C1 segment of cervical spinal cord (tissue), 14 donors: ENCODE results near the gene TRDMT1.
A peak's percentile ranks its signal among the peaks of the same experiment; 100 is the strongest.

Experiments used
- DNase-seq, 14 donors: peaks; one replicate each; lab custom pipeline; 2025; lab: John Stamatoyannopoulos, UW

Gene TRDMT1

GRCh38 chr10:17231788-17232187, 30.3 kb upstream of the TRDMT1 start:
- DNase-seq, result no peak

- peak in 9 of 14 donors; percentile 5 to 63 (median 22) for DNase-seq
Measured at GRCh38 chr10:17229967-17230682, 28.7 kb upstream of the TRDMT1 start.

GRCh38 chr10:17229717-17229966, 28.2 kb upstream of the TRDMT1 start:
- DNase-seq, result peak in 2 of 14 donors; percentile 13 to 43

- DNase-seq, result peak in 10 of 14 donors; percentile 25 to 78 (median 39)
Measured at GRCh38 chr10:17229016-17229716, 27.7 kb upstream of the TRDMT1 start.

- peak in 11 of 14 donors; percentile 3 to 86 (median 38) for DNase-seq
Measured at GRCh38 chr10:17228091-17229015, 26.9 kb upstream of the TRDMT1 start, which contains the start of gene VIM. VIM (plus strand) TSS chr10:17228241; CDS start chr10:17229423, 1,182 bp downstream.

GRCh38 chr10:17227367-17228090, 26.1 kb upstream of the TRDMT1 start:
- DNase-seq, result no peak

GRCh38 chr10:17226891-17227303, 25.4 kb upstream of the TRDMT1 start:
- DNase-seq, result peak in 1 of 14 donors; percentile 5

- DNase-seq, result peak in 1 of 14 donors; percentile 10
Measured at GRCh38 chr10:17225808-17226207, 24.3 kb upstream of the TRDMT1 start.

- DNase-seq, result no peak
Measured at GRCh38 chr10:17222329-17222728, 20.9 kb upstream of the TRDMT1 start.

GRCh38 chr10:17220652-17221100, 19.2 kb upstream of the TRDMT1 start:
- no peak for DNase-seq

- no peak for DNase-seq
Measured at GRCh38 chr10:17219024-17219423, 17.6 kb upstream of the TRDMT1 start.

GRCh38 chr10:17217631-17218232, 16.3 kb upstream of the TRDMT1 start:
- DNase-seq, result no peak

GRCh38 chr10:17216901-17217395, 15.5 kb upstream of the TRDMT1 start:
- DNase-seq, result no peak

- DNase-seq, result peak in 1 of 14 donors; percentile 12
Measured at GRCh38 chr10:17216217-17216900, 14.9 kb upstream of the TRDMT1 start.

- DNase-seq, result no peak
Measured at GRCh38 chr10:17215782-17216122, 14.3 kb upstream of the TRDMT1 start.

GRCh38 chr10:17214971-17215781, 13.7 kb upstream of the TRDMT1 start:
- DNase-seq, result peak in 1 of 14 donors; percentile 20

- DNase-seq, result no peak
Measured at GRCh38 chr10:17214526-17214925, 13.1 kb upstream of the TRDMT1 start.

GRCh38 chr10:17213646-17214349, 12.3 kb upstream of the TRDMT1 start:
- DNase-seq, result no peak

- DNase-seq, result no peak
Measured at GRCh38 chr10:17212802-17213221, 11.3 kb upstream of the TRDMT1 start.
